AG04450 (cell line): ENCODE results near the gene RELN. TPM values are rescaled to one million over a fixed set of nuclear protein-coding genes. Genes with fewer than 3 reads are reported as not detected.

Experiments used
- CTCF ChIA-PET: fragments of 300-600, 350-600 bp; formaldehyde crosslinking; extraction: SDS; loops from one replicate; lab custom pipeline; 2022; ENCODE audit warnings: antibody characterized with exemption, inconsistent platforms; lab: Charles Lee
- POLR2A ChIA-PET: fragments of 350-600 bp; formaldehyde crosslinking; extraction: SDS; loops from one replicate; lab custom pipeline; 2021; ENCODE audit warnings: antibody characterized with exemption, inconsistent platforms; lab: Yijun Ruan, JAX
- DNase-seq: peaks from one replicate; pipeline ENCODE4 v3.0.0-alpha.2; 2011; ENCODE audit warnings: low read depth, low spot score
- H3K27ac ChIP-seq: one replicate; pipeline ENCODE4 v1.5.1; 2012; ENCODE audit warnings: low read depth, low read length, control low read depth
- H3K27me3 ChIP-seq: one replicate; pipeline ENCODE4 v1.6.0; 2012; ENCODE audit warnings: low read length; ENCODE audit not compliant: control insufficient read depth, insufficient read depth
- H3K4me3 ChIP-seq: 2 replicates; pipeline ENCODE4 v1.5.1; 2011; ENCODE audit warnings: mild to moderate bottlenecking, low read depth, low read length, control low read depth
- H3K9me3 ChIP-seq: 2 replicates; pipeline ENCODE4 v1.5.1; 2012; ENCODE audit warnings: low read length; ENCODE audit not compliant: control insufficient read depth, insufficient read depth
- CTCF ChIP-seq: IDR thresholded peaks from 2 replicates; pipeline ENCODE4 v1.5.1; 2011; ENCODE audit warnings: low read depth, low read length, control low read depth, inconsistent platforms
- polyA plus RNA-seq: library from polyadenylated mRNA; depleted of rRNA; stranded (reverse); fragments of >200 nt; gene quantifications from 2 replicates; pipeline ENCODE4 v1.2.3, GENCODE V29; 2011

Gene RELN
- polyA plus RNA-seq, 1 experiment = 7.6 TPM

DNA sequence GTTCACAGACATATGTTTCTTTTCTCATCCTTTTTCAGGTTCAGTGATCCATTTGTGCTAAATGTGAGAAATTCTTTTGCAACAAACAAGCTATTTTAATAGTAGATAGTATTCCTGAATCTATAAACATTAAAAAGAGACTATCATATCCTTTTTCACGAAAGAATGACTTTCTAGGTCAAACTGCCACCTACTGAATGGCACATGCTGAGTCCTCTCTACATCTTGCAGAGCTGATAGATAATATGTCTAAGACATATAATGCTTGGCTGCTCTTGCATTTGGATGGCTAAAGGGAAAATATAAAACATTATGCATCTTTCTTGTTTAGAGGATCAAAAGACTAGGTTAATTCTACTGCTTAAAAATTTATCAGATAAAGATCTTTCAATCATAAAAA, 429.3 kb downstream of the RELN start:
- no peak for TF ChIP-seq CTCF
- no peak overlapping the region for H3K27ac ChIP-seq
- ChIA-PET CTCF (interaction anchor here (2.0 kb wide), 1 partner anchor 13 kb away, joined by 7 read pairs; no protein-coding TSS in a partner anchor), POLR2A (no interaction called here)
- no peaks in the 10 kb centered on the region for H3K9me3 ChIP-seq
- DNase-seq = no peak
- H3K4me3 ChIP-seq = no peak overlapping the region
- H3K27me3 ChIP-seq = no peaks in the 10 kb centered on the region

DNA sequence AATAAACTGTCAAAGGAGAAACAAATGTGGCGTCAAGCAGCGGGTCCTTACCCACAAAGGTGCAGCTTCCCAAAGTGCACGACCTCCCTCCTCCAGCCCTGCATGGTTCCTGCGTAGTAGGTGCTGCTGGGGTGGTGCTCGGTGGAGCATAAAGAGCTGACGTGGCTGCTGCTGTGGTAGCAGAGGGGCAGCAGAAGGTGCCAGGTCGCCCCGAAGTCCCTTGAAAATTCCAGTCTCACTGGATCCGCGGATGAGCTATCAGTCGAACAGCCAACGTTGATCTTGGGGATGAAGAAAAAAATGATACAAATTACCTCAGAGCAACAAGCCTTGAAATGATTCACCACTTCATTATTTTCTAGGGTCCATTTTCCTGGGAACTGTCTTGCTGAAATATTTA, 438.4 kb downstream of the RELN start:
- H3K9me3 ChIP-seq = no peaks in the 10 kb centered on the region
- no peak for TF ChIP-seq CTCF
- DNase-seq = no peak
- no peak overlapping the region for H3K4me3 ChIP-seq
- ChIA-PET CTCF (no interaction called here), POLR2A (no interaction called here)
- no peak overlapping the region for H3K27ac ChIP-seq
- no peaks in the 10 kb centered on the region for H3K27me3 ChIP-seq

- Histone ChIP-seq H3K27me3 (no peaks in the 10 kb centered on the region), H3K4me3 (no peak overlapping the region), H3K27ac (no peak overlapping the region), H3K9me3 (no peaks in the 10 kb centered on the region)
- ChIA-PET POLR2A (no interaction called here), CTCF (no interaction called here)
- DNase-seq = no peak
- TF ChIP-seq CTCF = no peak
Measured at GRCh38 chr7:103549786-103550185, 439.7 kb downstream of the RELN start.

GRCh38 chr7:103547451-103548284, 441.8 kb downstream of the RELN start:
- no peak for TF ChIP-seq CTCF
- ChIA-PET CTCF (interaction anchor here (0.6 kb wide), 1 partner anchor 625 kb away, joined by 3 read pairs; no protein-coding TSS in a partner anchor), POLR2A (no interaction called here)
- no peak overlapping the region for H3K4me3 ChIP-seq
- DNase-seq = no peak
- no peak overlapping the region for H3K27ac ChIP-seq
- H3K27me3 ChIP-seq = no peaks in the 10 kb centered on the region
- no peaks in the 10 kb centered on the region for H3K9me3 ChIP-seq

DNA sequence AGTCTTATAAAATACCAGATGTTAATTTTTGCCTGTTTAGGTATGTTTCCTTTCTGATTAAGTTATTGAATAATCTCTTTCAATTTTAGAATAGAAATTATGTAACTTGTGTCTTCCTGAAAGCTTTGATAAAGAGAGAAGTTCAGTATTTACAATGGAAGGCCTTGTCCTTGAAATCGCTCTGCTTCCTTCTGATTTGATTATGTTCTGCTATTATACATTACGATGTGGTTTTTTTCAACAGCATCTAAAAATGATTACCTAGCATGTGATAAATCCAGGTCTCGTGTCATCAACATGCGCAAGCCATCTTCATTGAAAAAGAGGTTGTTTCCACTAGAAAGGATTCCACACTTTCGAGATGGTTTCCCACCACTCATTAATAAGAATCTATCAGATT, 447.0 kb downstream of the RELN start:
- DNase-seq = no peak
- no peak for TF ChIP-seq CTCF
- Histone ChIP-seq H3K27ac (no peak overlapping the region), H3K4me3 (no peak overlapping the region), H3K27me3 (no peaks in the 10 kb centered on the region), H3K9me3 (no peaks in the 10 kb centered on the region)
- ChIA-PET CTCF (no interaction called here), POLR2A (no interaction called here)
